Tibial artery (tissue), 4 donors: ENCODE measurements around the gene IGF2R.

Experiments
- DNase-seq, 2 donors: peaks; one replicate each; pipeline ENCODE4 v3.0.0-alpha.2; 2019
- H3K27ac ChIP-seq, 2 donors: fragments of 200-600 bp; sonication (generic) in 1 of 2; 1 replicate in 1 of 2; 2 replicates in 1 of 2; pipeline ENCODE4 v1.5.1; 2018 to 2019; ENCODE audit warnings: mild to moderate bottlenecking in 1 of 2
- H3K27me3 ChIP-seq, 2 donors: fragments of 200-600 bp; sonication (generic) in 1 of 2; one replicate each; pipeline versions ENCODE4 v1.5.1 to v1.6.0; 2016 to 2019
- H3K36me3 ChIP-seq, 3 donors: fragments of 200-600 bp; sonication (generic) in 2 of 3; one replicate each; pipeline ENCODE4 v1.5.1; 2016 to 2019; ENCODE audit warnings: mild to moderate bottlenecking in 2 of 3
- H3K4me1 ChIP-seq, 4 donors: fragments of 200-600 bp; sonication (generic) in 2 of 4; 1 replicate in 3 of 4; 2 replicates in 1 of 4; pipeline ENCODE4 v1.5.1; 2016 to 2019
- H3K4me3 ChIP-seq, 2 donors: fragments of 200-600 bp; sonication (generic) in 1 of 2; 1 replicate in 1 of 2; 2 replicates in 1 of 2; pipeline ENCODE4 v1.5.1; 2018 to 2019; ENCODE audit warnings: mild to moderate bottlenecking in 2 of 2
- H3K9me3 ChIP-seq, 3 donors: fragments of 200-600 bp; sonication (generic) in 1 of 3; one replicate each; pipeline ENCODE4 v1.5.1; 2016 to 2019
- CTCF ChIP-seq, 2 experiments: fragments of 200-600 bp in 1 of 2; fragments of 450-650 bp in 1 of 2; IDR thresholded peaks; one replicate each; pipeline ENCODE4 v1.5.1; 2017 to 2019; ENCODE audit warnings: antibody characterized with exemption in 2 of 2, mild to moderate bottlenecking in 1 of 2, moderate library complexity in 1 of 2
- intact Hi-C: fragments of 100-400 bp; cut with DNase I; formaldehyde crosslinking; loops from one replicate; pipeline ENCODE4 v1.15.0; 2023; ENCODE audit warnings: low total_unique reads

The IGF2R gene

GRCh38 chr6:159941286-159942113 is 27.4 kb upstream of the IGF2R start:
- intact Hi-C loops = loop anchor here (1.0 to 10.0 kb wide), 2 partner anchors 76 to 247 kb away; partner anchors contain the start of gene SOD2
- H3K9me3 ChIP-seq = peaks cover 0 to 10% (median 10%) of the 10 kb centered on the region in 3 donors
- peak overlapping the region in 1 of 2 donors; percentile 62 for H3K27ac ChIP-seq
- DNase-seq = no peak
- H3K27me3 ChIP-seq = no peaks in the 10 kb centered on the region
- H3K4me3 ChIP-seq = no peak overlapping the region
- peaks cover 0 to 62% (median 24%) of the 10 kb centered on the region in 4 donors for H3K4me1 ChIP-seq
- H3K36me3 ChIP-seq = no peaks in the 10 kb centered on the region
- TF ChIP-seq CTCF (IDR thresholded peaks at IDR 0.05) = peak; percentile 61 to 64

GRCh38 chr6:159943101-159943632 is 25.7 kb upstream of the IGF2R start:
- intact Hi-C loops = loop anchor here (10.0 kb wide), 1 partner anchor 248 kb away; the partner anchor contains the start of gene SOD2
- Histone ChIP-seq H3K27me3 (no peaks in the 10 kb centered on the region), H3K4me1 (peaks cover 0 to 45% (median 18%) of the 10 kb centered on the region in 4 donors), H3K4me3 (no peak overlapping the region), H3K27ac (peak overlapping the region; percentile 62 to 68), H3K9me3 (peaks cover 0 to 10% (median 10%) of the 10 kb centered on the region in 3 donors), H3K36me3 (no peaks in the 10 kb centered on the region)
- peak; percentile 74 to 81 for DNase-seq
- TF ChIP-seq CTCF (IDR thresholded peaks at IDR 0.05) = no peak

GRCh38 chr6:159943968-159944598 is 24.8 kb upstream of the IGF2R start:
- intact Hi-C loops = loop anchor here (10.0 kb wide), 1 partner anchor 249 kb away; the partner anchor contains the start of gene SOD2
- DNase-seq = no peak
- Histone ChIP-seq H3K36me3 (no peaks in the 10 kb centered on the region), H3K27ac (peak overlapping the region; percentile 62 to 68), H3K9me3 (peaks cover 0 to 10% (median 10%) of the 10 kb centered on the region in 3 donors), H3K27me3 (no peaks in the 10 kb centered on the region), H3K4me1 (peaks cover 0 to 45% (median 18%) of the 10 kb centered on the region in 4 donors), H3K4me3 (no peak overlapping the region)
- no peak for TF ChIP-seq CTCF (IDR thresholded peaks at IDR 0.05)

- no peak for TF ChIP-seq CTCF (IDR thresholded peaks at IDR 0.05)
- intact Hi-C loops = loop anchor here (10.0 kb wide), 1 partner anchor 251 kb away; the partner anchor contains the start of gene SOD2
- peaks cover 0 to 32% (median 15%) of the 10 kb centered on the region in 4 donors for H3K4me1 ChIP-seq
These were observed 23.0 kb upstream of the IGF2R start for GRCh38 chr6:159945801-159946392.

GRCh38 chr6:159946912-159947311 is 22.0 kb upstream of the IGF2R start:
- DNase-seq = no peak
- Histone ChIP-seq H3K9me3 (peaks cover 0 to 10% (median 10%) of the 10 kb centered on the region in 3 donors), H3K4me1 (peaks cover 0 to 22% (median 12%) of the 10 kb centered on the region in 4 donors), H3K4me3 (no peak overlapping the region), H3K27ac (no peak overlapping the region), H3K36me3 (no peaks in the 10 kb centered on the region), H3K27me3 (peaks cover 0 to 4% of the 10 kb centered on the region in 2 donors)
- TF ChIP-seq CTCF (IDR thresholded peaks at IDR 0.05) = no peak
- intact Hi-C loops = loop anchor here (10.0 kb wide), 1 partner anchor 252 kb away; the partner anchor contains the start of gene SOD2

More at GRCh38 chr6:159945801-159946392, 23.0 kb upstream of the IGF2R start:
- Histone ChIP-seq H3K27me3 (no peaks in the 10 kb centered on the region), H3K36me3 (no peaks in the 10 kb centered on the region), H3K9me3 (peaks cover 0 to 10% (median 10%) of the 10 kb centered on the region in 3 donors), H3K27ac (no peak overlapping the region), H3K4me3 (no peak overlapping the region)
- no peak for DNase-seq
